AG09309 (cell line): Measurements from ENCODE around the gene MBTPS1.

Experiments used
- DNase-seq: peaks from one replicate; pipeline ENCODE4 v3.0.0-alpha.2; 2010; ENCODE audit warnings: low read depth
- H3K4me3 ChIP-seq: 2 replicates; pipeline ENCODE4 v1.5.1; 2011; ENCODE audit warnings: mild to moderate bottlenecking, low read depth, low read length, moderate library complexity; ENCODE audit not compliant: control insufficient read depth
- CTCF ChIP-seq: IDR thresholded peaks from 2 replicates; pipeline ENCODE4 v1.5.1; 2011; ENCODE audit warnings: mild to moderate bottlenecking, low read depth, low read length, inconsistent platforms; ENCODE audit not compliant: insufficient read depth, control insufficient read depth; ENCODE audit errors: missing control alignments

Gene MBTPS1

GRCh38 chr16:84036982-84037425 lies 79.7 kb downstream of the MBTPS1 start:
- no peak for DNase-seq
- H3K4me3 ChIP-seq, result no peak overlapping the region
- no peak for TF ChIP-seq CTCF

- TF ChIP-seq CTCF, result no peak
- DNase-seq, result no peak
- H3K4me3 ChIP-seq, result no peak overlapping the region
Observed at GRCh38 chr16:84036131-84036530, 80.6 kb downstream of the MBTPS1 start.

GRCh38 chr16:84034516-84034915 lies 82.2 kb downstream of the MBTPS1 start:
- TF ChIP-seq CTCF, result no peak
- H3K4me3 ChIP-seq, result no peak overlapping the region

GRCh38 chr16:84033251-84034195 lies 83.2 kb downstream of the MBTPS1 start:
- DNase-seq, result no peak
- no peak overlapping the region for H3K4me3 ChIP-seq
- TF ChIP-seq CTCF, result no peak

More at GRCh38 chr16:84034516-84034915, 82.2 kb downstream of the MBTPS1 start:
- DNase-seq, result no peak

GRCh38 chr16:84032458-84033178 lies 84.1 kb downstream of the MBTPS1 start:
- no peak for DNase-seq
- no peak overlapping the region for H3K4me3 ChIP-seq
- no peak for TF ChIP-seq CTCF

- no peak for TF ChIP-seq CTCF
- no peak overlapping the region for H3K4me3 ChIP-seq
- no peak for DNase-seq
Observed at GRCh38 chr16:84031556-84031955, 85.2 kb downstream of the MBTPS1 start.
